ENCODE data around the gene DYSF.

GRCh38 chr2:71604726-71605120, 151.4 kb downstream of the DYSF start:
- TF ChIP-seq CTCF (IDR thresholded peaks at IDR 0.05; ENCODE audit: low read length) (no peak), EZH2 (optimal IDR thresholded peaks at IDR 0.05; ENCODE audit: low read depth, low read length) (no peak), EZH2phosphoT487 (IDR thresholded peaks at IDR 0.05; ENCODE audit: low read length) (no peak)
